GM19438 (cell line): ENCODE measurements around the gene PCDHB9.
"Not testable (repeated sequence)": the region's sequence is repeated elsewhere in the genome, so short reads cannot be mapped to it uniquely, and the experiment has no call there.

Experiments
- ATAC-seq: cut with Tn5 transposase; IDR thresholded peaks from one replicate; pipeline ENCODE4 v1.9.1; 2021; ENCODE audit warnings: low read depth; ENCODE audit not compliant: unreplicated experiment

The PCDHB9 gene

DNA sequence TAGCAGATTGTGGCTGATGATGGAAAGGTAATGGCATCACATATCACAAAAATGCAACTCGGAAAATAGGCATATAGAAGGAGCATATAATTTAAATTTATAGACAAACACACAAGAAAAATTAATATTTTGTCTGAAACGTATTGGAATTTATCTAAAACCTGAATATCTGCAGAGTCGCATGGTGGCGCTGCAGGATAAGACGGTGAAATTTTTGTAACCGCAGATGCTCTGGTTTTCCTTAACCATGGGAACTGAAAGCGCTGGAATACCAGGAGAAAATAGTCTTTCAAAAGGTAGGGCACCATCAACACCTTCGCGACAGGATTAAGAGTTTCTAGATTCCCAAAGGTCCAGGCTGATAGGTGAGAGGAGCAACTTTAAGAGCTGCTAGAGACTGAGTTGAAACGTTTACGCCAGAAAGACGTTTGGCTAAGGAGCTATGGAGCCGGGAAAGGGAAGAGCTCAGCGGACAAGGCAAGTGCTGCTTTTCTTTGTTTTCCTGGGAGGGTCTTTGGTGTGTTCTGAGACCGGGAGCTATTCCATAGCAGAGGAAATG lies 47.2 kb downstream of the PCDHB9 start:
- no peak for ATAC-seq

DNA sequence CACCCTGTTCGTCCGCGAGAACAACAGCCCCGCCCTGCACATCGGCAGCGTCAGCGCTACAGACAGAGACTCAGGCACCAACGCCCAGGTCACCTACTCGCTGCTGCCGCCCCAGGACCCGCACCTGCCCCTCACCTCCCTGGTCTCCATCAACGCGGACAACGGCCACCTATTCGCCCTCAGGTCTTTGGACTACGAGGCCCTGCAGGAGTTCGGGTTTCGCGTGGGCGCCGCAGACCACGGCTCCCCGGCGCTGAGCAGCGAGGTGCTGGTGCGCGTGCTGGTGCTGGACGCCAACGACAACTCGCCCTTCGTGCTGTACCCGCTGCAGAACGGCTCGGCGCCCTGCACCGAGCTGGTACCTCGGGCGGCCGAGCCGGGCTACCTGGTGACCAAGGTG lies 49.0 kb downstream of the PCDHB9 start:
- ATAC-seq = not testable (repeated sequence)

DNA sequence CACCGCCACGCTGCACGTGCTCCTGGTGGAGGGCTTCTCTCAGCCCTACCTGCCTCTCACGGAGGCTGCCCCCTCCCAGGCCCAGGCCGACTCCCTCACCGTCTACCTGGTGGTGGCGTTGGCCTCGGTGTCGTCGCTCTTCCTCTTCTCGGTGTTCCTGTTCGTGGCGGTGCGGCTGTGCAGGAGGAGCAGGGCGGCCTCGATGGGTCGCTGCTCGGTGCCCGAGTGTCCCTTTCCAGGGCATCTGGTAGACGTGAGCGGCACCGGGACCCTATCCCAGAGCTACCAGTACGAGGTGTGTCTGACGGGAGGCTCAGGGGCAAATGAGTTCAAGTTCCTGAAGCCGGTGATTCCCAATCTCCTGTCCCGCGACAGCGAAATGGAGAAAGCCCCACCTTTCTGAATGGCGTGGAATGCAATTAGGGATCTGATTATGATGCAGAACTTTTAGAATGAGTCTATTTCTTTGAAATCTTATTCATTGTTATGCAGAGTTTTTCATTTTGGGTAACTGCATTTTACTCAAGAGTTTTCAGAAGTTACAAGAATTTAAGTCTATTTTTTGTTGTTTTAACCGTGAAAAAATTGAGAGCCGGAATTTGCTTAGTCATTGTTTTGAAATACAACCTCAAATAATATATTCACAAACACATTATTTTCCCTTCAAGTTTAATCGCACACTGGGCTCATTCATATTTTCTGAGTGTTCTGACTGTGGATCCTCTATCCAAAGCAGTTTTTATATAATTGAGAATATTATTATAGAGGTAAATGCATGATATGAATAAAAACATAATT lies 49.8 kb downstream of the PCDHB9 start:
- ATAC-seq = no peak
